GM10266 (cell line): ENCODE results near the gene PSMD1.
"Not testable (repeated sequence)": the region's sequence is repeated elsewhere in the genome, so short reads cannot be mapped to it uniquely, and the experiment has no call there.

Experiments used
- DNase-seq: peaks from one replicate; pipeline ENCODE4 v3.0.0; 2012; ENCODE audit errors: extremely low spot score
- TF ChIP-seq, protein P1 (sequence below): IDR thresholded peaks from 2 replicates; pipeline ENCODE4 v1.5.1; 2012; ENCODE audit warnings: mild to moderate bottlenecking, low read depth; ENCODE audit not compliant: control insufficient read depth, insufficient read depth; ENCODE audit errors: missing control alignments

PSMD1 gene

DNA sequence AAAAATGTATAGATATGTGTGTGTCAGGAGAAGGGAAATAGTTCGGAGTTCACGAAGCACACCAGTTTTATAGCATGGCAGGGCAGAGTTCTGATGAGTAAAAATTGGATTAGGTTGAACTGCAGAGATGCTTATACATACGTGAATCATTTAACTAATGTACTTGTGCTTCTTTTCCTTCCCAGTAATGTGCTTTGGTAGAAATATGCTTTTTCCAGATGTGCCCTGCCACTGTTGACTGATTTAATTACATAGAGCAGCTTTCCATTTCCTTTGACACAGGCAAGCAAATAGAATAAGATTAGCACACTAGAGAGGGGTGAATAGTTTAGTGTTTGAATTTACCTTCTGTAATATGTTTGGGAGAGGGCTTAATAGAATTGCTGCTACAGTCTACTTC is 112.8 kb downstream of the PSMD1 start:
- no peak for DNase-seq
- TF ChIP-seq, protein P1, sequence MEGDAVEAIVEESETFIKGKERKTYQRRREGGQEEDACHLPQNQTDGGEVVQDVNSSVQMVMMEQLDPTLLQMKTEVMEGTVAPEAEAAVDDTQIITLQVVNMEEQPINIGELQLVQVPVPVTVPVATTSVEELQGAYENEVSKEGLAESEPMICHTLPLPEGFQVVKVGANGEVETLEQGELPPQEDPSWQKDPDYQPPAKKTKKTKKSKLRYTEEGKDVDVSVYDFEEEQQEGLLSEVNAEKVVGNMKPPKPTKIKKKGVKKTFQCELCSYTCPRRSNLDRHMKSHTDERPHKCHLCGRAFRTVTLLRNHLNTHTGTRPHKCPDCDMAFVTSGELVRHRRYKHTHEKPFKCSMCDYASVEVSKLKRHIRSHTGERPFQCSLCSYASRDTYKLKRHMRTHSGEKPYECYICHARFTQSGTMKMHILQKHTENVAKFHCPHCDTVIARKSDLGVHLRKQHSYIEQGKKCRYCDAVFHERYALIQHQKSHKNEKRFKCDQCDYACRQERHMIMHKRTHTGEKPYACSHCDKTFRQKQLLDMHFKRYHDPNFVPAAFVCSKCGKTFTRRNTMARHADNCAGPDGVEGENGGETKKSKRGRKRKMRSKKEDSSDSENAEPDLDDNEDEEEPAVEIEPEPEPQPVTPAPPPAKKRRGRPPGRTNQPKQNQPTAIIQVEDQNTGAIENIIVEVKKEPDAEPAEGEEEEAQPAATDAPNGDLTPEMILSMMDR, result no peak

DNA sequence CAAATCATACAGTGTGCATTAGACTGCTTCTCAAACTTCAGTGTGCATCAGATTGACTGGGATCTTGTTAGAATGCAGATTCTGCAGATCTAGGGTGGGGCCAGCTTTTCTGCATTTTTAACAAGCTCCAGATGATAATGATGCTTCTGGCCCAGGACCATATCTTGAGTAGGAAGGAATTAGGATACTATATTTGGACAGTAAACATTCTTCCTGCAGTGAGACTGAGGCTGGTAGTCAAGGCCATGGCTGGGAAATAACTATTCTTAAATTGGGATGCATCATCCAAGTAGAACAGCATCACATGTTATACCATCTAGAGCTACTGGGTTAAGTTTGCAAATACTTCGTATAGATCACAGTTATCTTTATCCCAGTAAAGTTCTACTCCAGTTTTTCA is 113.4 kb downstream of the PSMD1 start:
- no peak for DNase-seq
- TF ChIP-seq, protein P1, result no peak

DNA sequence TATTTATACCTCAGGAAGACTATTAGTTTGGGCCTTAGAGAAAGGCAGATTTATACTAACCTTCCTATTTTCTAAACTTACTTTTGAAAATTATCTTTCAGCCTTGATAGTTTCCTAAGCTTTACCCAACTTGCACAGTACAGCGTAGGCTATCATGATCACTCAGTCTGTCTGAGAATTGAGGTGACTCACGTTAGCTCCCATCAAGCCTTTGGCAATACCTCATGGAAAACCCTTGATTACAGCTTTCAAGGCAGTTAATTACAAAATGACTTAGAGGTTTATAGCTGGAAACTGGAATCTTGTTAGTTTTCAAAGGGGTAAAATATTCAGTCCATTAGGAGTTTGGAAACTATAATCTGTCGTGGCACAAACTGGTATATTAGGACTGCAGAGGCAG is 115.4 kb downstream of the PSMD1 start:
- no peak for DNase-seq
- TF ChIP-seq, protein P1, result no peak

DNA sequence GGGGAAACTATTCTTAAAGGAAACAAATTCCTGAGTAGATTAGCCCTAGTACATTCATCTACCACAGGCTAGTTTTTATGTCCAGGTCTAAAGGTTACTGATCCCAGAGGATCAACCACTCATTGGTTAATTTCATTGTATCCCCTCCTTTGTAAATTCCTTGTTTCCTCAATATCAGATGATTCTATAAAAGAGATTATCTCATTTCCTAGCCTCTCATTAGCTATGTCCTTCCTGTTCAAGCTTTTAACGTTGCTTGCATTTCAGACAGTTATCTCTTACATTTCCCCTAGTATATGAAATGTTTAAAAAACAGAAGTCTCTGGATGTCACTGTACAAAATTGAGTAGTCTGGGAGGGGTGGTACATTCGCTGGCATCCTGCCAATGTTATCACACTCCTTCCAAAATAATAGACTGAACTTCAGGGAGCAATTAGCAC is 117.6 kb downstream of the PSMD1 start:
- DNase-seq, result no peak
- TF ChIP-seq, protein P1, result no peak

DNA sequence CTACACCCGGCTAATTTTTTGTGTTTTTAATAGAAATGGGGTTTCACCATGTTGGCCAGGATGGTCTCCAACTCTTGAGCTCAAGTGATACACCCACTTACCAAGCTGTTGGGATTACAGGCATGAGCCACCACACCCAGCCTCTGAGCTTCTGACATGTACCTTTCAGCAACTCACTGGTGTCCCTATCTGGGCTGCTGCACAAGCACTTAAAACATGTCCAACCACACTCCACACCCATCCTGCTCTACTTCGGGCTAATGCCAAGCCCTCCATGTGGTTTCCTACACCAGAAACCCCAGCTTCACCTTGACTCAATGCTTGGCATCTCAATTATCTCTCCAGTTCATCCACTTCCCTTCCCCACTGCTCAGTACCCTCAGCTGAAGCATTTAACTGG is 119.4 kb downstream of the PSMD1 start:
- TF ChIP-seq, protein P1, result no peak
- DNase-seq, result no peak

DNA sequence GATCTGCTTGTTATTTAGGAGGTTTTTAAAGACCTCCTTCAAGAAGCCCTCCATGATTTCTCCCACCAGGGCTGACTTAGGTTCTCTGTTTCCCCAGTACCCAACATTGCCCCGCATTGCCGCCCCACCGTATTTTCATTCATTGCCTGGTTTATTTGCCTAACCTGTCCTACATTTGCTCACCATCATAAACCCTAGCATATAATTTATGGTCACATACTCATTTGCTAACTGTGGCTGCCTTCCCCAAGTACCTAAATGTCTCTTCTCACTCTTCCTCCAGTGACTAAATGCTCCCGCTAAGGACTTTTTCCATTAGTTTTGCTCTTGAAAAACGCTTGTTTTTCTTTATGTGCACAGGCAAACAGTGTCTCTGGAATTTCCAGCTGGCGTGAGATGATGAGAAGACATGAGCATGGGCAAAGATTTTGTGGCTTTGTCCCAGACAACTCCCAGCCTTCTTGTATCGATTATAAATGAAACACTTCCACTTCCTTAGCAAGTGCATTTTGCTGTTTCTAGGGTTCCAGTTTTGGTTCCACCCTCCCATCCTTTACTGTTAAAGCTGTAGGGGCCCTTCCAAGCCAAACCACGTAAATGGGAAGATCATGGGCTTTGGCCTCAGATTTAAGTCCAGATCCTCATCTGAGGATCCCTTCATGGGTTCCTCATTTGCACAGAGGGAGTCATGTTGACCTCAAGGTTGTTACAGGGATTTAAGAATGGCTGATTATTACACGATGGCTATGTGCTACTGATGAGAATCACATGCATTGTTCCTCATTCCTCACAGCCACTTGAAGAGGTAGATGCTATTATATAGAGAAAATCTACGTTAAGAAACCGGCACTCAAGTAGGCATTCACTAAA is 120.7 kb downstream of the PSMD1 start:
- TF ChIP-seq, protein P1, result no peak
- DNase-seq, result no peak

DNA sequence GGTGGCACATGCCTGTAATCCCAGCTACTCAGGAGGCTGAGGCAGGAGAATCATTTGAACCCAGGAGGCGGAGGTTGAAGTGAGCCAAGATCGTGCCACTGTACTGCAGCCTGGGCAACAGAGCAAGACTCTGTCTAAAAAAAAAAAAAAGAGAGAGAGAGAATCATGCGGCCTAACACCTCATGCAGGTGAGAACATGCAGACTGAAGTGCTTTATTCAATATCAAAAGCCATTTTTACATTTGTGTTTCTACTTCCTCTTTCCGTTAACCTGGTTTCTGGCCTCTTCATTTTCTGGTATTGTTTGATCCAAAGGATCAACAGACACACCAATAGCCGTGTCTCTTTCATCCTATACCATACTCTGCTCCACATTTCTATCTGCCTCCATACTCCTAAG is 122.1 kb downstream of the PSMD1 start:
- DNase-seq, result not testable (repeated sequence)

DNA sequence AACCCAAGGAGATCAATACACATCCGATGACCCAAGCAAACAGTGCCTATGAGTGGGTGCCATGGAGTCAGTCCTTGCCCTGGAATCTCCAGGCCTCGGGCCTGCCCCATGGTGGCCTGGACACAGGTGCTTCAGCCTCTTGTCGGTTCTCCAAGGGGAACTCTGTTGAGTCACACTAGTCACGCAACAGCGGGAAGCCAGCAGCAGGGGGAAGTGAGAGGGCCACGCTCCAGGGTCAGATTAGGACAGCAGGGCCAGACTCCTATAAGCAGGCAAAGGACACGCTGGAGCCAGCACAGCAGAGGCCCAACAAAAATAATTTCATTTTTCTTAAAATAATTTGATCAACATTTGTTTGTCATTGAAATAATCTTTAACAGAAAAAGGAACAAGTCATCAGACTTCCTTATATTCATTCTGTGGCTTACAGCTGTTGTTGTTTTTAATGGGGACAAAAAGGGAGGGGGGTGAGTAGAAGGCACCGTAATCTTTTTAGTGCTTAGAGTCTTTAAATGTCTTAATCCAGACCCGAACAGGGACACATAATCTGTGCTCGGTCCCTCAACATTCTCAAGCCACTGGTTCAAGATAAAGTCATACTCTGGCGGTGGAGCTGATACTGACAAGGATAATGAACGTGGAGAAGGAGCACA is 125.3 kb downstream of the PSMD1 start:
- peak; percentile 63 for DNase-seq
- TF ChIP-seq, protein P1, result no peak
